Stimulated activated CD8-positive, alpha-beta memory T cell treated with anti-CD3 and anti-CD28 coated beads, Interleukin-7, amount 100 ng/mL, for 4 hours (primary cell): ENCODE measurements around the gene CLEC10A.
"Not testable (repeated sequence)": the region's sequence is repeated elsewhere in the genome, so short reads cannot be mapped to it uniquely, and the experiment has no call there.

Experiments used
- DNase-seq, 2 donors: peaks; one replicate each; pipeline ENCODE4 v3.0.0-alpha.2; 2020; ENCODE audit warnings: low read depth in 2 of 2

The CLEC10A gene, protein sequence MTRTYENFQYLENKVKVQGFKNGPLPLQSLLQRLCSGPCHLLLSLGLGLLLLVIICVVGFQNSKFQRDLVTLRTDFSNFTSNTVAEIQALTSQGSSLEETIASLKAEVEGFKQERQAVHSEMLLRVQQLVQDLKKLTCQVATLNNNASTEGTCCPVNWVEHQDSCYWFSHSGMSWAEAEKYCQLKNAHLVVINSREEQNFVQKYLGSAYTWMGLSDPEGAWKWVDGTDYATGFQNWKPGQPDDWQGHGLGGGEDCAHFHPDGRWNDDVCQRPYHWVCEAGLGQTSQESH

DNA sequence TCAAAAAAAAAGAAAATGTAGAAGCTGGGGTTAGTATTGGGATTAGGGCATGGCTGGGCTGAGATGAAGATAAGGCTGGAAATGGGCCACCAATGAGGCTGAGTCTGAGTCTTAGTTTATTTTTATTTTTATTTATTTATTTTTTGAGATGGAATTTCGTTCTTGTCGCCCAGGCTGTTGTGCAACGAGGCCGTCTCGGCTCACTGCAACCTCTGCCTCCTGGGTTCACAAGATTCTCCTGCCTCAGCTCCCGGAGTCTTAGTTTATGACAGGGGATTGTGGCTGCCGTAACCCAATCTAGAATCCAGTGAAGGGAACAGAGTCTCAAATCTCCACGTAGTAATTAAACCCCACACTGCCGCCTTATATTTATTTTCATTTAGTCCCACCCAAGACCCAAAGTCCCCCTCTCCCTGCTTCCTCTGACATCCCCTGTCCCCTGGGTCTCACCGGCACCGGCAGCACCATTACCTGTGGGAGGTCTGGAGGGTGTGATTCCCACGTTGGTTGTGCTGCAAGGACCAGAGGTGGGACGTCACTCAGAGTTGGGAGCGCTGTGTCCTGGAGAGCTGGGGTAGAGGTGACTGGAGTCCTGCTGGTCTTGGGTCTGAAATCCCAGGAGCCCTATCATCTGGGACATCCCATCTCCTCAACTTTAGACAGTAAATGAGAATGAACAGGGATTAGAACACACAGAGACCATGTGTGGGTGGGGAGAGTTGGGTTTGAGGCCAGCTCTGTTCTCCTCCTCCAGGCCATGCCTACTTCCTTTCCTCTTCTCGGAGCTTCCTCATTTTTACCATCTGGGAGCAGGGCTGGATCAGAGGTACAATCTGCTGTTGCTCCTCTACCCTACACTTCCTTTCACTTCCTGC lies at the start of gene CLEC10A:
CLEC10A (minus strand) TSS at position 671 of the 875 bp plus-strand sequence. CDS start 1,439 bp downstream, outside the sequence.
- no peak for DNase-seq

DNA sequence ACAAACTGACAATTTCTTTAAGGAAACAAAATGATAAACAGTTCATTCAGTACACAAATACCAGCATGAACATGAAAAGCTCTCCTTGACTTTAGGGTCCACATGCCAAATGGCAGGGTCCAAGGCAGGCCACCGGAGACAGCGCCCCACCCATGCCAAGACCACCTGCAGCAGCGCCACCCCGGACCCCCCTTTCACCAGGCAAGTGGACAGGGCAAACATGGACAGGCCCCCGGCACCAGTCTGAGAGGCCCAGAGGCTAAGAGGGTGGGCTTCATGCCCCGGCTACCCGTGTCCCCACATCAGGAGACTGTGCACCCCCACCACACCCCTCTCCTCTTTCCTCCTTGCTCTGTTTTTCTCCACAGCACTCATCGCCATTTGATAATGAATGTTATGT lies 49.3 kb upstream of the CLEC10A start:
- DNase-seq = no peak

- DNase-seq = no peak
These were observed 48.1 kb upstream of the CLEC10A start for GRCh38 chr17:7128160-7128559.

DNA sequence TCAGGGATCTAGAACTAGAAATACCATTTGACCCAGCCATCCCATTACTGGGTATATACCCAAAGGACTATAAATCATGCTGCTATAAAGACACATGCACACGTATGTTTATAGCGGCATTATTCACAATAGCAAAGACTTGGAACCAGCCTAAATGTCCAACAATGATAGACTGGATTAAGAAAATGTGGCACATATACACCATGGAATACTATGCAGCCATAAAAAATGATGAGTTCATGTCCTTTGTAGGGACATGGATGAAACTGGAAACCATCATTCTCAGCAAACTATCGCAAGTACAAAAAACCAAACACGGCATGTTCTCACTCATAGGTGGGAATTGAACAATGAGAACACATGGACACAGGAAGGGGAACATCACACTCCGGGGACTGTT lies 47.5 kb upstream of the CLEC10A start:
- not testable (repeated sequence) for DNase-seq

DNA sequence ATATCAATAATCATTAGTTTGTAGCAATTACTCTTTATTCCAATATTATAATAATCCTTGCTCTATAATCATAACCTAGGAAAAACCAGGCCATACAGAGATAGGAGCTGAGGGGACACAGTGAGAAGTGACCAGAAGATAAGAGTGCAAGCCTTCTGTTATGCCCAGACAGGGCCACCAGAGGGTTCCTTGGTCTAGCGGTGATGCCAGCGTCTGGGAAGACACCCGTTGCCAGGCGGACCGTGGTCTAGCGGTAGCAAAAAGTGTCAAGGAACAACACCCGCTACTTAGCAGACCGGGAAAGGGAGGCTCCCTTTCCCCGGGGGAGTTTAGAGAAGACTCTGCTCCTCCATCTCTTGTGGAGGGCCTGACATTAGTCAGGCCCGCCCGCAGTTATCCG lies 46.3 kb upstream of the CLEC10A start:
- not testable (repeated sequence) for DNase-seq

DNA sequence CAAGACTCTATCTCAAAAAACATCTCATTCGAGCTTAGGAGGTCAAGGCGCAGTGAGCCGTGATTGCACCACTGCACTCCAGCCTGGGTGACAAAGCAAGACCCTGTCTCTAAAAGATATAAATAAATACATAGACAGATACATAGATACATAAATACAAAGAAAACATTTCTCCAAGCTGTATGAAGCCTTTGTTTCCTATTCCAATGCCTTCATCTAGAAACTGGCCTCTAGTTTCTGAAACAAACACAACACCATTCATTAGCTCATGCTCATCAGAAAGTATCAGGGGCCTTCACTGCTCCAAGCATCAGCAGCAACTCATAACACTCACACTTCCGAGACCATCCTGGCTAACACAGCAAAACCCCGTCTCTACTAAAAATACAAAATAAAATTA lies 44.9 kb upstream of the CLEC10A start:
- no peak for DNase-seq

DNA sequence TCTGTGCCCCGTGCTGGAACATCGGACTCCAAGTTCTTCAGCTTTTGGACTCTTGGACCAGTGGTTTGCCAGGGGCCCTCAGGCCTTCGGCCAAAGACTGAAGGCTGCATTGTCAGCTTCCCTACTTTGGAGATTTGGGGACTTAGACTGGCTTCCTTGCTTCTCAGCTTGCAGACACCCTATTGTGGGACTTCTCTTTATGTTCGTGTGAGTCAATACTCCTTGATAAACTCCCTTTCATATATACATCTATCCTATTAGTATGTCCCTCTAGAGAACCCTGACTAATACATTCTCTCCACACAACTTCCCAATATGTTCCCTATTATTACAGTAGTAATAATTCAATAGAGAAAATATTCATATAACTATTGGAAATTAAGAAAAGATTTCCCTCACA lies 43.8 kb upstream of the CLEC10A start:
- no peak for DNase-seq

DNA sequence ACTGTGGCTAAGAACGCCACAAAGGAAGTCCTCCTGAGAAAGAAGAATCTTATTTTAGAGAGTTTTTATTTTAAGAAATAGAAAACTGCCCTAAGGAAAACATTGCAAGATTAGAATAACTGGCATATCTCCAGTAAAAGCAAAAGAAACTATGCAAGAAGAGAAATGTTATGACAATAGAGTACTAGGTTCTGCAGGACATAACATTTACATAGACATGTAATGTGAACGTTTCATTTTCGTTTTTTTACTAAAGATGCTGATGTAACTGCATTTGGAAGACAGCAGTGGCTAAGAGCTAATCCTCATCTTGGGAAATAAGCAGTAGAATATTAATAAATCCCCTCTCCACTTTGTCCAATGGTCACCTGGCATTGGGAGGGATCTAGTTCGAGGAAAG lies 42.3 kb upstream of the CLEC10A start:
- DNase-seq = no peak

DNA sequence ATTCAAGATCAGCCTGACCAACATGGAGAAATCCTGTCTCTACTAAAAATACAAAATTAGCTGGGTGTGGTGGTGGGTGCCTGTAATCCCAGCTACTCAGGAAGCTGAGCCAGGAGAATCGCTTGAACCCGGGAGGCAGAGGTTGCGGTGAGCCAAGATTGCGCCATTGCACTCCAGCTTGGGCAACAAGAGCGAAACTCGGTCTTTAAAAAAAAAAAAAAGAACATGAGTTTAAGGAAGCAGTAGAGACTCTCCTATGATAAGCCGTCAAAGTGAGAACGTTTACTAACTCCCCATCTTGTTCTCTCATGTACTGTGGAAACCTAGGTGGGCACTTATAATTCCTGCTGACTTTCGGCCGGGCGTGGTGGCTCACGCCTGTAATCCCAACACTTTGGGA lies 40.6 kb upstream of the CLEC10A start:
- DNase-seq = not testable (repeated sequence)

GRCh38 chr17:7120123-7120522 lies 40.1 kb upstream of the CLEC10A start:
- no peak for DNase-seq

- DNase-seq = no peak
These were observed 39.3 kb upstream of the CLEC10A start for GRCh38 chr17:7119314-7119713.

- no peak for DNase-seq
These were observed 35.0 kb upstream of the CLEC10A start for GRCh38 chr17:7114875-7115614.

- no peak for DNase-seq
These were observed 34.3 kb upstream of the CLEC10A start, which contains the start of gene ASGR2 for GRCh38 chr17:7114241-7114874. TSS of gene ASGR2 (minus strand) at chr17:7114822. CDS start at chr17:7114240, 582 bp downstream.

GRCh38 chr17:7113273-7114071 lies 33.4 kb upstream of the CLEC10A start:
- DNase-seq = no peak

GRCh38 chr17:7112510-7113108 lies 32.6 kb upstream of the CLEC10A start:
- DNase-seq = no peak

- DNase-seq = no peak
These were observed 31.9 kb upstream of the CLEC10A start for GRCh38 chr17:7111784-7112509.

GRCh38 chr17:7110617-7111306 lies 30.7 kb upstream of the CLEC10A start:
- no peak for DNase-seq

GRCh38 chr17:7109461-7110322 lies 29.6 kb upstream of the CLEC10A start:
- no peak for DNase-seq
